Measurements from ENCODE around the gene GRIN1.

GRIN1 gene

DNA sequence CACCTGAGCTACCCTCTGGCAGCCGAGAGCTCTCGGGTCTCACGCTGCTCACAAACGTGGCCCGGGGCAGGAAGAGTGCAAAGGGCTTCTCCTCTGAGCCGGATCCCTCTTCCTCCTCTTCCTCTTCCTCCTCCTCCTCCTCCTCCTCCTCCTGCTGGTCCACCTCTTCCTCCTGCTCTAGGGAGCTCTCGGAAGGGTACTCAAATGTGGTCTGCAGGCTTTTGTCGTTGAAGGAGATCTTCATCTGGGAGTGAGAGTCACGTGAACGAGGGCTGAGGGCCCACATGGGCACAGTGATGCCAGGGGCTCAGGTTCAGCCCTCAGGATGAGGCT, 53.5 kb downstream of the GRIN1 start:
- H3K27me3 ChIP-seq (ENCODE audit: insufficient read depth, low read length), result no peaks in the 10 kb centered on the region
- H3K4me3 ChIP-seq (ENCODE audit: low read length), result no peak overlapping the region
- H3K9me3 ChIP-seq (ENCODE audit: low read length), result no peaks in the 10 kb centered on the region
- H2AFZ ChIP-seq (ENCODE audit: low read depth, low read length), result no peak overlapping the region
- peaks cover 15% of the 10 kb centered on the region for H3K36me3 ChIP-seq (ENCODE audit: insufficient read depth, low read length)
- peaks cover 28% of the 10 kb centered on the region for H3K4me1 ChIP-seq (ENCODE audit: insufficient read depth, low read length)

DNA sequence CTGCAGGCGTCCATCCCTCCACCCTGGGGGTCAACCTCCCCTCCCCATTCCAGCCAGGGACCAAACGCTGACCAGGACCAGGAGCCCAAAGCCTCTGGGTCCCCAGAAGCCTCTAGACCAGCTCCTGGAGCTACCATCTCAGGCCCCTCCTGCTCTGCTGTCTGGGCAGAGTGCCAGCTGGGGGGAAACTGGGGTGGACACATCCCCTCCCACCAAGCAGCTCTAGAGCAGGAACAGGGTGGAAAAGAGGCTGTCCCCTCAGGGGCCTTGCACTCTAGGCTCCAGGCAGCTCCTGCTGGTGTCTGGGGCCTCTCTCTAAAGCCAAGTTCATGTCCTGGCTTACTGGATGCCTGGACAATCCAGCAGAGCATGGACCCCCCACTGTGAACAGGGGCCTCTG, 53.9 kb downstream of the GRIN1 start:
- Histone ChIP-seq H3K4me3 (ENCODE audit: low read length) (no peak overlapping the region), H3K27me3 (ENCODE audit: insufficient read depth, low read length) (no peaks in the 10 kb centered on the region), H3K36me3 (ENCODE audit: insufficient read depth, low read length) (peaks cover 15% of the 10 kb centered on the region), H2AFZ (ENCODE audit: low read depth, low read length) (no peak overlapping the region), H3K4me1 (ENCODE audit: insufficient read depth, low read length) (peaks cover 24% of the 10 kb centered on the region), H3K9me3 (ENCODE audit: low read length) (no peaks in the 10 kb centered on the region)

DNA sequence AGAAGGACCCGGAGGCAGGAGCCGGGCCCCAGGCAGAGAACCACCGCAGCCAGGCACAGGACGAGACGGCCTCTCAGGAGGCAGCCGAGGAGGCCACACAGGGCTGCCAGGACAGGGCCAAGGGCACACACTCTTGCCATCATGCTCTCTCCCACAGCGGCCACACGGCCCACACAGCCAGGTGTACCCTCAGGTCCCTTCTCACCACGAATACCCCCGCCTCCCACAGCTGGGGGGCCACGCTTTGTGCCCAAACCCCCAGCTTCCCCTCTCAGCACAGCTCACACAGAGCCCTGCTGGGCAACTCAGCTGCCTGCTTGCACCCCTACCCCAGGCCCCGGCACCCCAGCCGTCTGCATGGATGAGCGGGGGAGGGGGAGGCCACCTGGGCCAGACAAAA, 54.8 kb downstream of the GRIN1 start:
- Histone ChIP-seq H3K9me3 (ENCODE audit: low read length) (no peaks in the 10 kb centered on the region), H3K27me3 (ENCODE audit: insufficient read depth, low read length) (no peaks in the 10 kb centered on the region), H3K4me1 (ENCODE audit: insufficient read depth, low read length) (peaks cover 27% of the 10 kb centered on the region), H3K4me3 (ENCODE audit: low read length) (no peak overlapping the region), H2AFZ (ENCODE audit: low read depth, low read length) (no peak overlapping the region), H3K36me3 (ENCODE audit: insufficient read depth, low read length) (peaks cover 15% of the 10 kb centered on the region)

DNA sequence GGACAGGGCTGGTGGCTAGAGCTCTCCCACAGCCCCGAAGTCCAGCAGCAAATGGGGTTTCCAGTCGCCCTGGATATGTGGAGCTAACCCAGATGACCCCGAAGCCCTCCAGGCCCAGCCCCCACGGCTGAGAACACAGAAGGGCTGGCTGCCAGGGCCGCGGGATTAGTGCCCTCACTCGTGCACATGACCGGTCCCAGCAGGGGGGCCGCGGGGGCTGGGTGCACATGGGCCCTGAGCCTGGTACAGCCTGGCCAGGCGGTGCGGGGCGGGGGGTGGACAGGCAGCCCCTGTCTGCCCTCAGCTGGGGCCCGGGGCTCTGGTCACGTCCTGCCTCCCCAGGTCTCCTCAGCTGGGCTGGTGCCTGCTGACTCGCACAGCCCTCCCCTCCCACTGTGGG, 55.4 kb downstream of the GRIN1 start:
- no peaks in the 10 kb centered on the region for H3K9me3 ChIP-seq (ENCODE audit: low read length)

DNA sequence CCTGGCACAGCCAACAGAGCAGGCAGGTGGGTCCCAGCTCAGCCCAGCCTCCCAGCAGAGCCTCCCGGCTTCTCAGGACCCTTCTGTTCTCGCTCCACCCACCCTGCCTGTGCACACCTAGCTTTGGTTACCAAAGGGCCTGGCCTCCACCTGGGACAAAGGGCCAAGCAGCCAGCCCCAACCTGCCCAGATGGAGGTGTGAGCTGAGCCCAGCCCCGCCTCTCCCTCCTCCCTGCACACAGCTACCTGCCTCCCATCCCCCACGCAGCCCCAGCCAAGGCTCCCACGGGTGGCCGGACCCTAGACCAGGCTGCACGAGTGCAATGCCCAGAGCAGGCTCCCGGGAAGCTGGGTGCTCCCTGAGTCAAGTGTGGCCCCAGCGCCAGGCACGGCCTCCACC, 56.0 kb downstream of the GRIN1 start:
- H3K9me3 ChIP-seq (ENCODE audit: low read length), result no peaks in the 10 kb centered on the region
- no peak overlapping the region for H2AFZ ChIP-seq (ENCODE audit: low read depth, low read length)
- H3K4me1 ChIP-seq (ENCODE audit: insufficient read depth, low read length), result peaks cover 27% of the 10 kb centered on the region
- peaks cover 15% of the 10 kb centered on the region for H3K36me3 ChIP-seq (ENCODE audit: insufficient read depth, low read length)
- no peak overlapping the region for H3K4me3 ChIP-seq (ENCODE audit: low read length)
- no peaks in the 10 kb centered on the region for H3K27me3 ChIP-seq (ENCODE audit: insufficient read depth, low read length)

More for the DNA sequence above, 55.4 kb downstream of the GRIN1 start:
- Histone ChIP-seq H3K4me1 (ENCODE audit: insufficient read depth, low read length) (peaks cover 29% of the 10 kb centered on the region), H3K4me3 (ENCODE audit: low read length) (no peak overlapping the region), H2AFZ (ENCODE audit: low read depth, low read length) (no peak overlapping the region), H3K36me3 (ENCODE audit: insufficient read depth, low read length) (peaks cover 15% of the 10 kb centered on the region), H3K27me3 (ENCODE audit: insufficient read depth, low read length) (no peaks in the 10 kb centered on the region)

DNA sequence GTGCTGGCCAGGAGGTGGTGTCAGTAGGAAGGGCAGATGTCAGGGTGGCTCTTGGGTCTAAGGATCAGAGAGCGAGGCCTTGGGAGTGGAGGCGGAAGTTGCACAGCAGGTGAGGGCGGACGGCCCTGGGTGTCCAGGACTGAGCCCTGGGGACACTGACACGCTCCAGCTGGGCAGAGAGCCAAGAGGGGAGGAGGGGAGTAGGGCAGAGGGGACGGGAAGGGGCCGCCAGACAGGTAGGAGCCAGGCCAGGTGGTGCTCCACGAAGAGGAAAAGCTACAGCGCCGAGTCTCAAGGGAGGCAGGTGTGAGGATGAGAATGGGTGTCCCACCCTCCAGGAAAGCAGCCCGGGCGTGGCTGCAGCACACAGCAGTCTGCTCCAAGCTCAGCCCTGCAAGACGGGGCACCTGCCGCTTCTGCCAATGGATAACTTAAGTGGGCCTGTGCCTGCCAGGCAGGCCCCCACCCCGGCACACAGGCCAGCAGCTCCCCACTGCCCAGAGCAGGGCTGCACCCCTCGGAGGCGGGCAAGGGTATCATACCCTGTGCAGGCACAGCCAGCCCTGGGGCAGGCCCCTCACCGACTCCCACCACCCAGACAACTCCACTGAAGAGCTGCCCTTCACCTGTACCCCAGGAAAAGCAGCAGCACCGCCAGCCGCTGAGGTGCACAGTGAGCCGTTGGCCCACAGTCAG, 56.7 kb downstream of the GRIN1 start:
- no peak overlapping the region for H2AFZ ChIP-seq (ENCODE audit: low read depth, low read length)
- peaks cover 15% of the 10 kb centered on the region for H3K36me3 ChIP-seq (ENCODE audit: insufficient read depth, low read length)
- H3K27me3 ChIP-seq (ENCODE audit: insufficient read depth, low read length), result no peaks in the 10 kb centered on the region
- H3K9me3 ChIP-seq (ENCODE audit: low read length), result no peaks in the 10 kb centered on the region
- peaks cover 24% of the 10 kb centered on the region for H3K4me1 ChIP-seq (ENCODE audit: insufficient read depth, low read length)
- H3K4me3 ChIP-seq (ENCODE audit: low read length), result no peak overlapping the region

DNA sequence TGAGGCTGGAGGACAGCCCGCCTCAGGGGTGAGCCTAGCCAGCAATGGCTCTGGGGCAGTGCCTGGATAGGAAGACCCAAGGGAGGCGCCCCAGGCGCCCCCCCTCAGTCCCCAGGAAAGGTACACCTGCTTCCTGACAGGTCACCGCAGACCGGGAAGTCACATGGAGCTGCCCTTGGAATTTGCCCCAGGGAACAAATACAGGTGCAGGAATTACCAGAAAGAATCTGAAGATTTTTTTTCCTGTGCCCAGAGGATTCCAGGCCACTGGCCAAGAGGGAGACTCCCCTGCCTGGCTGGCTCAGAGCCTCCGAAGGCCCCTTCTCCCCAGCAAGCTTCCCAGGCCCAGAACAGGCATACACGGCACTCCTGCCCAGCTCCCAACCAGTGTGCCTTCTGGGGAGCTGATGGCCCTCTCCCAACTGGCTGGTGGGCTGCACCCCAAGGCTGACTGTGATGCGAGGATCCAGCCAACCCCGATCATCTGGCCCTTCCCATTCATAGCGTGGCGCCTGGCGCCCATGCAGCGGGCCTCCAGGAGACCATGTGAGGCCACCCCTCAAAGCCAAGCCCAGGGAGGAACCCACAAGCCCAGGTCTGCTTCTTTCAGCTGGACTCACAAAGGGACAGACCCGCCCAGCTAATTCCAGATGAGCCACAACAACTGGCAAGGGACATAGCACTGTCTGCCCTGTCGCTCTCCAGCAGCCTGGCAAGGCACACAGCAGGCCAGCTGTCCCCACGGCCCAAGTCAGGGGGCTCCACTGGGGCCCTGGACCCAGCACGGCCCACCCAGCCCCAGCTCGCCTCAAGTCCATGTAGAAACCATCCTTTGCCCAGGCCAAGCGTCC, 59.3 kb downstream of the GRIN1 start:
- Histone ChIP-seq H3K4me3 (ENCODE audit: low read length) (no peak overlapping the region), H2AFZ (ENCODE audit: low read depth, low read length) (no peak overlapping the region), H3K27me3 (ENCODE audit: insufficient read depth, low read length) (no peaks in the 10 kb centered on the region), H3K4me1 (ENCODE audit: insufficient read depth, low read length) (peaks cover 40% of the 10 kb centered on the region), H3K36me3 (ENCODE audit: insufficient read depth, low read length) (no peaks in the 10 kb centered on the region), H3K9me3 (ENCODE audit: low read length) (no peaks in the 10 kb centered on the region)

DNA sequence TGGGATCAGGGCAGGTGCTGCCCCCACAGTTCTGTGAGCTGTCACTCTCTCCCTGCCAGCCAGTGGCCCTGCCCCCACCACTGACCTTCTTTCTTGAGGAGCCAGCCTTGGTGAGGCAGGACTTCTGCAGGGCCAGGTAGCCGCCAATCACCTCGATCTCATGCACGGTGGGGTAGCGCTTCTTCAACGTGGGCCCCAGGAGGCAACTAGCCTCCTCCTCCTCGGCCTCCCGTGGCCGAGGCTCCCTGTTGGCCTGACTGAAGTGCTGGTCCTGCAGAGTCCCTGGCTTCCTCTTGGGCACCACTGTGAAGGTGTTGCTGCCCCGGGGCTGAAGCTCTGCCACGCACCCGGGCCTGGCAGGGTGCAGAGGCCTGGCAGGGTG, 59.9 kb downstream of the GRIN1 start:
- Histone ChIP-seq H3K9me3 (ENCODE audit: low read length) (no peaks in the 10 kb centered on the region), H3K4me3 (ENCODE audit: low read length) (no peak overlapping the region), H2AFZ (ENCODE audit: low read depth, low read length) (no peak overlapping the region), H3K4me1 (ENCODE audit: insufficient read depth, low read length) (peaks cover 41% of the 10 kb centered on the region), H3K36me3 (ENCODE audit: insufficient read depth, low read length) (no peaks in the 10 kb centered on the region), H3K27me3 (ENCODE audit: insufficient read depth, low read length) (no peaks in the 10 kb centered on the region)

DNA sequence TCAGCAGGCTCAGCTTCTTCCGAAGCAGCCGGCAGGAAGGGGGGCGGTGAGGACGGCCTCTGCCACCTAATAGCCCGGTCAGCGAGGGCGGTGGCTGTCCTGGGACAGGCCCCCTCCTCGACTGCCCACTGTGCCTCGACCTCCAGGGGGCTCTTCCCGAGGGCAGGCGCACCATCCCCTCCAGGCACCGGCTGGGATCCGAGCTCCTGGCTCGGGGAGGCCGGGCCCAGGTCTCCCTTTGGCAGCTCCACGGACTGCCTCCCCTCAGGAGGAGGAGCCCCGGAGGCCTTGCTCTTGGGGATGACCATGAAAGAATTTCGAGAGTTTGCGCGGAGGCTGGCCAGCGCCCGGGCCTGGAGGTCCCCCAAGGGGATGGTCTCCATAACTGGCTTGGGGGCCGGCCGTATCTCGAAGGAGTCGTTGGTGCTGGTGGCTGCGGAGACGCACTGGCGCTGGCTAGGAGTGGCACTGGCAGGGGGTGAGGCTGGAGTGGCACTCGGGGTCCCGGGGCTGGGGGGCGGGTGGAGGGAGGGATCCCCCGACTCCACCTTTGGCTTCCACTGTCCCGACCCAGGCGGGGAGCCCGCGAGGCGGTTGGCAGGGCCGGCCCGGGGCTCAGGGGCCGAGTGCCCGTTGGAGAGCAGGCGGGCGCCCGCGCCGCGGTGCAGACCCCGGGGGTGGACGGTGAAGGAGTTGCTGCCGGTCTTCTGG, 60.6 kb downstream of the GRIN1 start:
- H3K4me3 ChIP-seq (ENCODE audit: low read length), result peak overlapping the region; percentile 39
- H2AFZ ChIP-seq (ENCODE audit: low read depth, low read length), result no peak overlapping the region
- no peaks in the 10 kb centered on the region for H3K9me3 ChIP-seq (ENCODE audit: low read length)
- H3K36me3 ChIP-seq (ENCODE audit: insufficient read depth, low read length), result no peaks in the 10 kb centered on the region
- no peaks in the 10 kb centered on the region for H3K27me3 ChIP-seq (ENCODE audit: insufficient read depth, low read length)
- peaks cover 42% of the 10 kb centered on the region for H3K4me1 ChIP-seq (ENCODE audit: insufficient read depth, low read length)

DNA sequence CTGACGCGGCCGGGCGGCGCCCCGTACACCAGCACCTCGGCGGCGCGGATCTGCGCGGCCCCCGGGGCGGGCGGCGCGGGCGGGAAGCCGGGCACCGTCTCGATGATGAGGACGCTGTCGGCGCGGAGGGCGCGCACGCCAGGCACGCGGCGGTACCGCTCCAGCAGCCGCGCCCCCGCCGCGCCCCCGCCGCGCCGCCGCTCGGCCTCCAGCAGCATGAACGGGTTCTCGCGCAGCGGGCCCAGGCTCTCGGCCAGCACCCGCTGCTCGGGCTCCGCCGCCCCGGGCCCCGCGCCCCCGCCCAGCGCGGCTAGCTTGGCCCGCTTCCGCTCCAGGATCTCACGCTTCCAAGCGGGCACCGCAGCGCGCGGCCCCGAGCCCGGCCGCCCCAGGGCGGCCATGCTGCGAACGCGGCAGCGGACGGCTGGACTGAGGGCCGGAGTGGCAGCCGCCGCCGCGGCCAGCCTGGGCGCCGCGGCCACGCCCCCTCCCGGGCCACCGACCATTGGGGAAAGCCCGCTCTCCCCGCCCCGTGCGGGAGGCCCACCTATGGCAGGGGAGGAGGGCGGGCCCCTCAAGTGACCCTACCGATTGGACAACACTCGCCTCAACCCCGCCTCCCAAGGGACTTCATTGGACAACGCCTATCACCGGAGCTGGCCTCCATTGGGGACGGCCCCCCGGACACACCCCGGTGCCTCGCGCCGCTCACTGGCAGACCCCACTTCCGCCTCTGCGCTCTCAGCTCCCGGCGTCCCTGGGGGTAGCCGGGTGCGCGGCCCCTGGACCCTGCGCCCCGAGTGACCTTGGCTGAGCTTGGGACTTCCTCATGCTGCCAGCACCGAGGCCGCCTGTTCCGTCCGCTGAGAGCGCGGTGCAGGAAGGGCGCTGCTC, 61.6 kb downstream of the GRIN1 start, which contains the start of gene TPRN:
Gene TPRN (minus strand): TSS at position 431 of the 894 bp plus-strand sequence. CDS start 30 bp downstream, at position 401.
- Histone ChIP-seq H3K9me3 (ENCODE audit: low read length) (no peaks in the 10 kb centered on the region), H2AFZ (ENCODE audit: low read depth, low read length) (no peak within 1 kb of the TSS), H3K36me3 (ENCODE audit: insufficient read depth, low read length) (no peaks in the 10 kb centered on the region), H3K27me3 (ENCODE audit: insufficient read depth, low read length) (no peaks in the 10 kb centered on the region), H3K4me1 (ENCODE audit: insufficient read depth, low read length) (peaks cover 41% of the 10 kb centered on the region), H3K4me3 (ENCODE audit: low read length) (peak within 1 kb of the TSS; percentile 84)

DNA sequence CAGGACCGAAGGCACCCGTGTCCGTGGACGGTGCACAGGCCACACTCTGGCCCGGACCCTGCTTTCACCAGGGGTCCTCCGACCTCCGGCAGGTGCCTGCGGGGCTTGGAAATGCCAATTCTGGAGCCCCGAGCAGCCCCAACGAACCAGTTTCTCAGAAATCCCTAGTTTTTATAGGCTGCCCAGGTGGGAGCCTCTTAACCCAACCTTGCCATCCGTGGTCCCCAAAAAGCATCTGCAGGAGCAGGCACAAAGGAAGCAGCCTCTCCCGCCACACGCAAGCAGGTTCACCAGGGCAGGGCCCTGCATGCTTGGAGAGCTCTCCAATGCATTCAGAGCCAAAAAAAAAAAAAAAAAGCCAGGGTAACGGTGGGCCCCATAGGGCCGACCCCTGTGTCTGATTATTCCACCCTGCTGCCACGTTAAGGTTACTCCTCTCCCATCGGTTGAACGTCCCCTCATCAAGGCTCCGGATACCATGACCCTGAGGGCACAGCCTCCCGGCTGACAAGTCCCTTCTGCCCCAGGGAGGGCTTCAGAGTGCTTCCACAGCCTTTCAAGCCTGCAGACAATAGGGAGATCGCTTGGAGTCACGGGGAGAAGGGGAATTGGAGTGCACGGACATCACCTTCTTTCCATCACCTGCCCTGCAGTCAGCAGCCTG, 62.4 kb downstream of the GRIN1 start:
- Histone ChIP-seq H3K4me1 (ENCODE audit: insufficient read depth, low read length) (peaks cover 47% of the 10 kb centered on the region), H3K9me3 (ENCODE audit: low read length) (no peaks in the 10 kb centered on the region), H3K27me3 (ENCODE audit: insufficient read depth, low read length) (no peaks in the 10 kb centered on the region), H3K36me3 (ENCODE audit: insufficient read depth, low read length) (no peaks in the 10 kb centered on the region), H2AFZ (ENCODE audit: low read depth, low read length) (no peak overlapping the region), H3K4me3 (ENCODE audit: low read length) (peak overlapping the region; percentile 84)

DNA sequence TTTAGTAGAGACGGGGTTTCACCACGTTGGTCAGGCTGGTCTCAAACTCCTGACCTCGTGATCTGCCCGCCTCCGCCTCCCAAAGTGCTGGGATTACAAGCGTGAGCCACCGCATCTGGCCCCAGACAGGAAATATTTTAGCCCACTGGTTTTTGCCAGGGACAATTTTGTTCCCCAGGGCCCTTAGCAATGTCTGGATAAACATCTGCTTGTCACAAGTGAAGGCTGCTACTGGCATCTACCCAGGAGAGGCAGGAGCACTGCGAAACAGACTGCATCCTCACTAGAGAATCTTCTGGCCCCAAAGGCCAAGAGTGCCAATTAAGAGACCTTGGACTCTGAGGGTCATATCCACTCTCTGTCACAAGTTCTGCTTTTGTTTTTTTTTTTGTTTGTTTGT, 64.0 kb downstream of the GRIN1 start:
- Histone ChIP-seq H2AFZ (ENCODE audit: low read depth, low read length) (no peak overlapping the region), H3K36me3 (ENCODE audit: insufficient read depth, low read length) (no peaks in the 10 kb centered on the region), H3K27me3 (ENCODE audit: insufficient read depth, low read length) (no peaks in the 10 kb centered on the region), H3K4me3 (ENCODE audit: low read length) (no peak overlapping the region), H3K4me1 (ENCODE audit: insufficient read depth, low read length) (peaks cover 53% of the 10 kb centered on the region), H3K9me3 (ENCODE audit: low read length) (no peaks in the 10 kb centered on the region)

All from neuron (in vitro differentiated cells).